ENCODE data around the gene MAP3K7CL.

- no peak for TF ChIP-seq POLR2A (IDR thresholded peaks at IDR 0.05; ENCODE audit: control extremely low read depth in 1 of 2, low read depth in 2 of 2, low read length in 2 of 2)
- TF ChIP-seq E2F6 (IDR thresholded peaks at IDR 0.05): no peak
- no peak for TF ChIP-seq EZH2 (IDR thresholded peaks at IDR 0.05; ENCODE audit: low read depth, low read length, severe bottlenecking)
- no peak for TF ChIP-seq CTCF (IDR thresholded peaks at IDR 0.05; ENCODE audit: control extremely low read depth in 1 of 3, insufficient read depth in 1 of 3, low read depth in 1 of 3, low read length in 3 of 3)
- no peak for TF ChIP-seq POU5F1 (IDR thresholded peaks at IDR 0.05; ENCODE audit: low read depth, low read length)
- TF ChIP-seq ATF3 (IDR thresholded peaks at IDR 0.05; ENCODE audit: insufficient read depth, low read depth, low read length): no peak
Measured at GRCh38 chr21:29148530-29148929, 18.1 kb downstream of the MAP3K7CL start.
